Measurements from ENCODE around the gene GALNT3.

Gene GALNT3

GRCh38 chr2:165793779-165794535, at the start of gene GALNT3:
TSS of gene GALNT3 (minus strand) at chr2:165794247. CDS start at chr2:165770700, 23,547 bp downstream.
- peak; percentile 18 for DNase-seq

GRCh38 chr2:165843351-165843750, 49.3 kb upstream of the GALNT3 start:
- DNase-seq, result no peak

DNA sequence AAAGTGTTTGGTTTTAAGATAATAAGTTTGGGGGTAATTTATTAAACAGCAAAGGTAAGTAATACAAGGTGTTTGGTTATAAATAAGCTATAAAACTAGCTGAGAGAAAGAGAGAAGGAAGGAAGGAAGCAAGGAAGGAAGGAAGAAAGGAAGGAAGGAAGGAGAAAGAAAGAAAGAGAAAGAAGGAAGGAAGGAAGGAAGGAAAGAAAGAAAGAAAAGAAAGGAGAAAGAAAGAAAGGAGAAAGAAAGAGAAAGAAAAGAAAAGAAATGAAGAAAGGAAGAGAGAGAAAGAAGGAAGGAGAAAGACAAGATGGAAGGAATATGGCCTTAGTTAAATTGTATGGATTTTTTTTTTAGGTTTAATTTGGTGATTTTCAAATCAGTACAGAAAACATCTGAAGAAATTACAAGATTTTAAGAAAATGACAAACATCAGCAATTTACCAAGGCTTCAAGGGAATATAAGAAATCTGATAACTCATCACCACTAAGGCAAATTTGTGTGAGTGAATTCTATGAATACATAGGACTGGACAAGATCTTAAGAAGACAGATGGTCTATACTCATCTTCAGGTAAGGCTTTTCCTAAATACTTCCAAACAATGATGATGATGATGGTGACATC, 46.4 kb upstream of the GALNT3 start:
- DNase-seq, result no peak

DNA sequence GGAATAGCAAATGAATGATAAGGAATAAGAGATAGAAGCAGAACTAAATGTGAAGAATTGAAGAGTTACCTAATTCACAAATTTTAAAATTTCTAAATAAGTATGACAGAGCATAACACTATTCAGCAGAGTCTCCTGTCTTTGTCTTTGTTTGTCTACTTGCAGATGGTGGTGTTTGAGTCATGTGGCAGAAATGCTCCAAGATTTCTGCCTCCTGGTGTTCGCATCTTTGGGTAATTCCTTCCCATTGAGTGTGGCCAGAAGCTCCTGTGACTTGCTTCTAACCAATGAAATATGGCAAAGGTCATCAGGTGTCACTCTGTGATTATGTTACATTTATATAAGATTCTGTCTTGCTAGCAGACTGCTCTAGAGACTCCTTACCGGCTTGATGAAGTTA, 45.6 kb upstream of the GALNT3 start:
- DNase-seq, result no peak

- DNase-seq, result no peak
Observed at GRCh38 chr2:165837122-165837521, 43.1 kb upstream of the GALNT3 start.

GRCh38 chr2:165835363-165835762, 41.3 kb upstream of the GALNT3 start:
- no peak for DNase-seq

DNA sequence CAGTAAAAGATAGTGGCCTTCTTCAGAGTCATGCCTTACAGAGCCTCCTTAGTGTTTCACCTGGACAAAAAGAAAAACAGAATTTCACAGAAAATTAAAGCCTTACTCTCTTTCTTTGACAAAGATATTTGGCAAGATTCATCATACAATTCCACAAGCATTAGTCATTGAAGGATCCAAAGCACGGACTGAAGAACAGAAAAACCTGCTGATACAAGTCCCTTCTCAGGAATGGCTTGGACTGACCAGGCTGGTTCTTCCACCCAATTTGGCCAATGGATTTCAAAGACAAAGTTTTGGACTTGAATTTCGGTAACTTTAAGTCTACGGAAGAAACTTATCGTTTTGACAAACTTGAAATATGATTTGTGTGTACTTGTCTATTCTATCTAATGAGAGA, 39.1 kb upstream of the GALNT3 start:
- DNase-seq, result no peak

DNA sequence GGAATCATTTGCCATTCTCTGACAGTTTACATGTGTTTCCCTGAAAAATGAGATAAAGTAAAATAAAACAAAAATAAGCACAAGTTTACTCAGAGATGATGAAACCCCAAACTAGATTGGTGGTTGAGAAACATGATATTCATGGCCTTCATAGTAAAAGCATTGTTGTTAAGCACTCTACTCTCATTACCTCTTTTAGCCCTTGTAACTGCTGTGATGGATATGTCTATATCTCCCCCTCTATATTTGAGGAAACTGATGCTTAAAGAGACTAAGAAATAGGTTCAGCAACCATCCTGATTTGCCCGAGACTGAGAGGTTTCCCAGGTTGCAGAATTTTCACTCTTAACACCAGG, 33.9 kb upstream of the GALNT3 start:
- no peak for DNase-seq

GRCh38 chr2:165827016-165827920, 33.2 kb upstream of the GALNT3 start:
- no peak for DNase-seq

GRCh38 chr2:165825041-165825440, 31.0 kb upstream of the GALNT3 start:
- DNase-seq, result no peak

GRCh38 chr2:165820296-165820695, 26.2 kb upstream of the GALNT3 start:
- DNase-seq, result no peak

- no peak for DNase-seq
Observed at GRCh38 chr2:165818920-165819319, 24.9 kb upstream of the GALNT3 start.

DNA sequence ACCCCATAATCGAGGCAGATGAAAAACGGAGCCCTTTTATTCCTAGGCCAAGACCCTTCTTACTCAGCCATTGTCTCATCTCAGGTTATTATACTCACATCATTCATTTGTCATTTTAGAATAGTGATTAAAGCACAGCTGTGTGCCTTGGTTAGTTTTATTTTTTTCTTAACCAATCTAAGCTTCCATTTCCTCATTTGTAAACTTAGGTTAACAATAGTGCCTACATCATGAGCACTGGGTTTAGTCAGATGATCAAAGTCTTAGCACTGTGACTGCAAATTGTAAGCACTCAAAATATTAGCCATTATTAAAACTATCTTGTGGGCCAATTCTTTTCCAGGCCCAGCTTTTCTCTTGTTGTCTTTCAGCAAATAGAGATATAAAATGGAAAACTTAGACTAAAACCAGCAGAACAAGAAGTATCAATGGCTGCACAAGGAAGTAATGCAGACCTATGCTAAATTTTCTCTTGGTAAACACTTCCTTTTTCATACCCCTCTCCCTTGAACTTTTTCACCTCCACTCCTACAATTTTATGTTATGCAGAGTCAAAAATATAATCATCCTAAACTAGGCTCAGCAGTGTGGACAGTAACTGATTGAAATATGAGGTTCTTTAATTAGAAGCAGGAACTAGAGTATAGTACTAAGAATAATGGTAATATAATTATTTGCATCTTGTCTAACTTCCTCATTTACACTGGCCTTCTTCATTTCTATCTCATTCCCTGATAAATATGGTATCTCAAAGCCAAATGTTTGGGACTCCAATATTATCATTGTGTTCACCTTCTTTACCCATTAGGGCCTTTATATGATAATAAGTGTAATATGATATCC, 21.5 kb upstream of the GALNT3 start:
- DNase-seq, result peak; percentile 23

GRCh38 chr2:165814473-165814872, 20.4 kb upstream of the GALNT3 start:
- no peak for DNase-seq

- DNase-seq, result no peak
Observed at GRCh38 chr2:165811592-165812370, 17.7 kb upstream of the GALNT3 start.

DNA sequence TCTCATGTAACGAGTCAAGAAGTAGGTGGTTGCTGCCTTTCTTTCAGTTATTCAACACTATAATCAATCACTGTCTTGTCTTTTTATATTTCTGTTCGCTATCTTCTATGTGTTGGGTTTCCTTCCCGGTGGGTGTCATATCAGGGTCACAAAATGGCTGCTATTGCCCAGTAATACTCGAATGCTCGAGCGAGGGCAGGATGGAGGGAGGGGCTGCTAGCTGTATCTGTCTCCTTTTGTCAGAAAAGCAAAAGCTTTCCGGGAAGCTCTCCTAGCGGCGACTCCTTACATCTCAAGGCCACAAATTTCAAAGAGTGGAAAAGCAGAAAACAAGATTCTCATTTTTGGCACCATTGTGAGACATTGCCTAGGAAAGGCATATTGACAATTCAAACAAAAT, 16.4 kb upstream of the GALNT3 start:
- DNase-seq, result no peak

GRCh38 chr2:165804719-165805118, 10.7 kb upstream of the GALNT3 start:
- DNase-seq, result no peak

GRCh38 chr2:165803123-165803760, 9.2 kb upstream of the GALNT3 start:
- no peak for DNase-seq

GRCh38 chr2:165801176-165801575, 7.1 kb upstream of the GALNT3 start:
- no peak for DNase-seq

- no peak for DNase-seq
Observed at GRCh38 chr2:165796819-165797530, 2.9 kb upstream of the GALNT3 start.

- no peak for DNase-seq
Observed at GRCh38 chr2:165796129-165796528, 2.1 kb upstream of the GALNT3 start.
